Activated CD4-positive, alpha-beta T cell treated with anti-CD3 and anti-CD28 coated beads for 24 hours (primary cell): ENCODE data around the gene HIVEP3.
"Not testable (repeated sequence)": the region's sequence is repeated elsewhere in the genome, so short reads cannot be mapped to it uniquely, and the experiment has no call there.

Experiments used
- DNase-seq, 2 donors: peaks; one replicate each; pipeline ENCODE4 v3.0.0-alpha.2; 2020; ENCODE audit warnings: low read depth in 2 of 2

HIVEP3 gene

GRCh38 chr1:41562328-41562727 lies 356.4 kb downstream of the HIVEP3 start:
- no peak for DNase-seq

DNA sequence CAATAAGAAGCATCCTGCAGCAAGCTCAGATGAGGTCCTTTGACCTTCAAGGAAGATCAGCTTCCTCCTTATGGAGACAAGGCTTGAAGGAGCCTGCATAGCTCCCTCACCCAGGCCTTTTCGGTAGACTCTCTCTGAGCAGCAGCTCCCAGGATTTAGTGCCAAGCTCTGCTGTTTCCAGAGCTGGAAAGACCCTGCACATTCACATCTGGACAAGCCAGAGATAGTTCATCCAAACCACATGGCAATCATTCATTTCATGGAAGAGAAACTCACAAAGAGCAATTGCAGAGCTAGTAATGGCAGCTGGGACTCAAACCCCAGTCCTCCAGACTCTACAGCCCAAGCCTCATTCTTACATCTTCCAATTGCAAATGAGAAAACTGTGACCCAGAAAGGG lies 357.8 kb downstream of the HIVEP3 start:
- no peak for DNase-seq

DNA sequence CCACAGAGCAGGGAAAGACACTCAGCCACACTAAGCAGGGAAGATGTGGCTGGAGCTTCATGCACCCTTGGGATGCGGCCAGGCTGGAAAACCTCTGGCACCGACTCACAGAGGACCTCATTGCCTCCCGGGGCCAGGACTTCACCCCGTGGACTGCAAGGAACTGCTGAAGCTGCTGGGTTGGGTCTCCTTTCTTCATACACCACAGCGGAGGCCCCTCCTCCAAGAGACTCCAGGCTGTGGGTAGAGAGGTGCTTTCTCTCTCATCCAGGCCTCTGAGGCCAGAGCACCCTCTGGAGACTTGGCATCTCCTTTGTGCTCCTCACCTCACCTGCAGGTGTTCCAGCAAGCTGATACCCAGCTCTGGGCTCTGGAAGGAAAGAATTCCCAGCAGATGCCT lies 358.2 kb downstream of the HIVEP3 start:
- DNase-seq = no peak

GRCh38 chr1:41559331-41559730 lies 359.4 kb downstream of the HIVEP3 start:
- no peak for DNase-seq

DNA sequence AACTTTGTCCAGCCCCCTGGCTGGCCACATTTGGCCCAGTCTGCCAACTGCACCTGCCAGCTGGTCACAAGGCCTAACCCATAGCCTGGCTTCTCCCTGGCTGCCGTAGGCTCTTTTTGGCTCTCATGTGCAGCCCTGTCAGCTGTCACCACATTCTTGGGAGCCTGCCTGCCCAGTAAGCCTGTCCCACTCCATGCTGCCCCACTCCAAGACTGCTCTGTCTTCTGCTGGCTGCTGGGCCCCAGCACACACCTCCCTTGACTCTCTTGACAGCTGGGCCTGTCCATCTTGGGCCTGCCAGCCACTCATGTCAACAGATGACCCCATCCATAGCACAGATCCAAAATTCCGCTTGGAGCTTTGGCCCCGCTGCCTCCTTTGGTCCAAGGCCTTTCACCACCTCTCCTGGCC lies 360.0 kb downstream of the HIVEP3 start:
- no peak for DNase-seq

DNA sequence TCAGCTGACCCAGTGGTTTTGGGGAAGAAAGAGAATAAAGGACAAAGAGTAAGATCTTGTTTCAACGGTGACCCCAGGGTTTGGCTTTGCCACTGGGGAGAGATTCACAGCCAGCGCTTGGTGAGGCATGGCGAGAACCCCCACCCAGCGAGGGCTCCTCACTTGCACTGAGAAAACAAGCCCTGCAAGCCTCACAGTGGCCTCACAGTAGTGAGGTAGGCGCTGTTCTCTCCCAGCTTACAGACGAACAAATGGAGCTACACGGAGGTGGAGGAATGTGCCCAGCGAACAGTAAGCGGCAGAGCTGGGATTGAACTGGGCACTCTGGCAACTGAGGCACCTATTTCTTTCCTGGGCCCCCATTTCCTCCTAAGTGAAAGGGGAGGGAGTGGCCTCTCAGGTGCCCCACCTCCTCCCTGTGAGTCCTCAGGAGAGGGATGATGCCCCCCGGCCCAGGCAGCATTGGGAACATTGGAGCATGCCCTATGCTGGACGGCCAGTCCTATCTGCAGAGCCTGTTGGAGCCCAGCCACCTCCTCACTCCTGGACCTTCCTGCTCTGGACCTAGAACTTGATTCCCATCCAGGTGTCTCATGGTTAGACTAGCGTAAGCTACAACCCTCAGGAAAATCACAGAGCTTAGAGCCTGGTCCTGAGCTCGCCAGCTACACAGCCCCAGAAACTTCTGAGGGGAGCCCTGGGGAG lies 360.8 kb downstream of the HIVEP3 start:
- DNase-seq = no peak

DNA sequence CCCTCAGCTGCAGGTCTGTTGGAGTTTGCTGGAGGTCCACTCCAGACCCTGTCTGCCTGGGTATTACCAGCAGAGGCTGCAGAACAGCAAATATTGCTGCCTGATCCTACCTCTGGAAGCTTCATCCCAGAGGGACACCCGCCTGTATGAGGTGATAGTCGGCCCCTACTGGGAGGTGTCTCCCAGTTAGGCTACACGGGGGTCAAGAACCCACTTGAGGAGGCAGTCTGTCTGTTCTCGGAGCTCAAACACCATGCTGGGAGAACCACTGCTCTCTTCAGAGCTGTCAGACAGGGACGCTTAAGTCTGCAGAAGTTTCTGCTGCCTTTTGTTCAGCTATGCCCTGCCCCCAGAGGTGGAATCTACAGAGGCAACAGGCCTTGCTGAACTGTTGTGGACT lies 364.0 kb downstream of the HIVEP3 start:
- not testable (repeated sequence) for DNase-seq

DNA sequence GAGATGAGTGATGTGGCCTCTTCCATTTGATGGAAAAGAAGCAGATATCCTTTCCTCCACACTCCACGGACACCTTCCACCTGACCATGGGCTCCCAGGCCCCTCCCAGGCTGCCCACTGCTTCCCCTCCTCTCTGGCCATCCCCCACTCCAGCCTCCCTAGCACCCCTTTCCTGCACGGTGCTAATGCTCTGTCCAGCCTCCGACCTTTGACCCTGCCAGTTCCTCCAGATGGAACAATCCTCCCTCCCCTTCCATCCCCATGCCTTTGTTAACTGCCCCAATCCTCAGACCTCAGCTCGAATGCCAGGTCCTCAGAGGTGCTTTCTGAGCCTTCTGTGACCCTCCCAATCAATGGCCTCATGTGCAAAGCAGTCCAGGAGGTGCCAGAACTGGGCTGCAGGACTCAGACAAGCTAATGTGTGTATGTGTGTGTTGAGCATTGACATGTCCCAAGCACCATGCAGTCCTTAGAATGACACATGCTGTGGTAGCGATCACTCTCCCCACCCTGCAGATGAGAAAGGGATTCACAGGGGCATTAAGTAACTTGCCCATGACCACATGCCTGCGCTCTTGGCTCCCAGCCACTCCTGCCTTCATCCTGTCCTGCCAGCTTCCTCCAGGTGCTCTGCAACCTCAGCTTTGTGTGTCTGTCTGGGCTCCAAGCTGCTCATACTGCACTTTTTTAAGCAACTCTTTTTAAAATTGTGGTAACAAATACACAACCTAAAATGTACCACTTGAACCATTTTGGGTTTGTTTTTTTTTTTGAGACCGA lies 370.8 kb downstream of the HIVEP3 start:
- no peak for DNase-seq

DNA sequence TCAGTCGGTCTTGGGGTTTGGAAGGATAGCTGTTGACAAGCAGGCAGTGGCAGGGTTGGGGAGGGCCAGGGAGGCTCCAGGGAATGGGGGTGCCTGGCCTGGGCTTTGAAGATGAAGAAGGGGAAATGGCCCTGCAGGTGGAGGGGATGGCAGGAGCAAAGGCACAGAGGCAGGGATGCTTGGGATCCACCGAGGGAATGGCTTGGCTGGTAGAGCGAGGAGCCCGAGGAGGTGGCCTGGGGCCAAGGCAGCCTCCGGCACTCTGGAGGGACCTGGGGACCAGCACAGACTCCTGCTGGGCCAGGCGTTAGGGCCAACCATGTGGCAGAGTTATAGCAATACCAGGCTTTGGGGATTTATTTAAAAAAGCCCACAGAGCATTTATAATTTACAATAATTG lies 371.4 kb downstream of the HIVEP3 start:
- no peak for DNase-seq

- DNase-seq = no peak
Observed at GRCh38 chr1:41546833-41547135, 371.9 kb downstream of the HIVEP3 start.

DNA sequence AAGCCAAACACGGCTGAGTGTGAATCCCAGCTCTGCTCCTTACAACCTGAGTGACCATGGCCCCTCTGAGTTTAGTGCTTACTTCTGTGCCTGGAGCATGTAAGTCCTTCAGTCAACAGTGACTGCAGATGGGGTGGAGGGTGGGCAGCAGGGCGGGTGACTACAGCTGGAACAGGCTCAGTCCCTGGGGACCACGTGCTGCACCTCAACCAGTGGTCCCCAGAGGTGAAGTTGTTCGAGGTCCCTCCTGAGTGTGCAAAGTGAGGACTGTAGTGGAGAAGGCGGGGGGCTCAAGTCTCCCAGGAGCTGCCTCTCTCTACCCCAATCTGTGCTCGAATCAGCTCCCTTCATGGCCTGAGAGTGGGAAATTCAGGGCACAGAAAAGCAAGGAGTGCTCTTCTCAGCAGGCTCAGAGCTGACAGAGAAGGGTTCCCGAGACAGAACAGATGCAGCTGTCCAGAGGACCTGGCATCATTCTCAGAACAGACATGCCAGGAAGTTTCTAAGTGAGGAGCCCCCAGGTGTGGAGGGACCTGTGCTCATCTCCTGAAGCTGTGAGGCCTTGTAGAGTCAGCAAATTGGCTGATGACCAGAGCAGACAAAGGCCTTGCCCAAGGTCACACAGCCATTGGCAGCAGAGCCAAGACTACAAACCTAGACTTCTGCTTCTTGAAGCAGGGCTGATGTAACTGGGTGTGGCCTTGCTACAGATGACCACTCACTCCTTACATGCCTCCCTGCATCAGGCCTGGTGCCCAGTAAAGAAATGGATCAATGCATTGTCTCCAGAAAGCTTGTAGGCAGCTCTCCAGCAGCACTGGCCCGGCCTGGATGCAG lies 372.5 kb downstream of the HIVEP3 start:
- DNase-seq = no peak

- DNase-seq = no peak
Observed at GRCh38 chr1:41542196-41542930, 376.4 kb downstream of the HIVEP3 start.

DNA sequence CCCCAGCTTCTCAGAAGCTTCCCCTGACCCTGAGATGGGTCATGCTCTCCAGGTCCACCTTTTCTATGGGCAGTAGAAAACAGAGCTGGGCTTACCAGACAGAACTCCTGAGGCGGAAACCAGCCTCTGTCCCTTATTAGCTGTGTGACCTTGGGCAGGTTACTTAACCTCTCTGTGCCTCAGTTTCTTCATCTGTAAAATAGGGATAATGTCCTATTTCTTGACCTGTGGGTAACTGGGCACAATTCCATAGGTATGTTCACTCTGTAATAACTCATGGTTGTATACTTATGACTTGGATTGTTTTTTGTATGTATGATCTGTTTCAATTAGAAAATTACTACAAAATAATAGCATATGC lies 377.1 kb downstream of the HIVEP3 start:
- no peak for DNase-seq

- DNase-seq = no peak
Observed at GRCh38 chr1:41540886-41541591, 377.7 kb downstream of the HIVEP3 start.

DNA sequence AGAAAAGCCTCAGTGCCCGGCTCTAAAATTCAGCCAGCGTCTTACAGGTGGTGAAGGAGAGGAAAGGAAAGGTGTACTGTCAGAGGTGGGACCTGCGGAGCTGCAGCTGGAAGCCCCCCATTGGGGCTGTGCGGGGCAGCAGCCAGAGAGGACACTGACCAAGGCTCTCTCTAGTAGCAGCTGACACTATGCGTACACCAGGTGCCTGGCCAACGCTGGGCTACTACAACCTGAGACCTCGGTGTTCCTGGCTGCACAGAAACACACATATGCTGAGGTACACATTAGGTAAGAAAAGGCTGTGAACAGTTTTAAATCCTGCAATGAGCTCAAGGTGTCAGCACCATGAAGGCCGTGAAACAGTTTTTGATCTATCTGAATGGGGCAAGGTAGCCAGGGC lies 378.7 kb downstream of the HIVEP3 start:
- DNase-seq = no peak

- DNase-seq = no peak
Observed at GRCh38 chr1:41539418-41539805, 379.3 kb downstream of the HIVEP3 start.

DNA sequence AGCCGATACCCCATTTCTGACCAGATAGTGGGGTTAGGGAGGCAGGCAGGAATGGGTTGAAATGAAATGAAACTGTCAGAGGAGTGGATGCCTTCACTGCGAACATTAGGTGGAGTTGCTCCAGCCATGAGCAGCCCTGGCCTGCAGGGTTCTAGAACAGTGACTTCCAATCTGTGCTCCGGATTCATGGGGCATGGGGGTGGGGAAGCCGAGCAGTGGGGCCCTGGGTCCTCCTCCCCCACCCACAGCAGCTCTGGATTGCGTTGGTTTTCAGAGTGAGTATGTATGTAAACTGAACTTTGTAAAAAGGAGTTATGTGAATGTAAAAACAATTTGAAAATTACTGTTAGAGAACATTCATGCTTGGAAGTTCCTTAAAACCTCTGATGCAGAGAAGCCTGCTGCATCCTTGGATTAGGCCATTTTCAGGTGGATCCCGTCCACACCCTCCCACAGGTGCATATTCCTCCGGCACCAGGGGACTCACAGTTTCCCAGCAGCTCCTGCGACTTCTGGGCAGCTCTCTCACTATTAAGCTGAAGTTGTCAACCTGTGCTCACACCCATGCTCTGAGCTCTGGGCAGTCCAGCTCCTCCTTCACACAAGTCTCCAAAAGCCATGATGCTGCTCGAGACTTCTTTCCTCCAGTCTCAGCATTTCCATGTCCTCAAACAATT lies 379.8 kb downstream of the HIVEP3 start:
- no peak for DNase-seq

GRCh38 chr1:41537788-41538351 lies 380.9 kb downstream of the HIVEP3 start:
- DNase-seq = no peak

DNA sequence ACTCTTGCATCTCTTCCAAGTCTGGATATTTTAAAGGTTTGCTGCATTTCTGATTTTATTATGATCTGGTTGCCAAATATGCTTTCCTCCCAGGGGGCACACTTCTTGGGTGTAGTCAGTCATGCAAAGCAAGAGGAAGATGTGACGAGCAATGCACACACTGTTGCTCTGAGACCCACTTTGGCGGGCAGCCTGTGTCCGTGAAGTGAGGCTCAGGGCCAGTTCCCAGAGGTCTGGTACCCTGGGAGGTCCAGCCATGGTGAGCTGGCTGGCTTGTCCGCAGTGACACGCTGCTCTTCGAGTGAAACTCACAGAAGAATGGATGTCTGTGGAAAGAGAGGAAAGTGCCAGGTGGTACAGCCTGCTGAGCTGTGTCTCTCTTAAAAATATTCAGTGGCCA lies 381.5 kb downstream of the HIVEP3 start:
- no peak for DNase-seq

DNA sequence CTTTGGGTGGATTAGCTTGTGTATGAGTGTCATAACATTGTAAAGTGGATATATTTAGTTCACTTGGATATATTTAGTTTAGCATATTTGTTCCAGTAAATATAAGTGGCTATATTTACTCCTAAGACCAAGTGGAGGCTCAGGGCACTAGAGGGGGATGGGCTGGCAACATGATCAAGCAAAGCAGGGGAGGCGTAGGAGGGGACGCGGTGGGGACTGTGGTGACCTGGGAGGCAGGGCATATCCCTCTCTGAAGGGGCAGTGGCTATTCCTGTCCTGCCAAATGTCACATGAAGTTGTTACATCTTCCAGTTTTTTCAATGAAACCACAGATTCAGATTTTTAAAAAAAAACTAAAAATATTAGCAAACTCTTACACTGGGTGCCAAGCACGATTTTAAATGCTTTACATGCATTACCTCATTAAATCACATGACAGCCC lies 382.3 kb downstream of the HIVEP3 start:
- no peak for DNase-seq

DNA sequence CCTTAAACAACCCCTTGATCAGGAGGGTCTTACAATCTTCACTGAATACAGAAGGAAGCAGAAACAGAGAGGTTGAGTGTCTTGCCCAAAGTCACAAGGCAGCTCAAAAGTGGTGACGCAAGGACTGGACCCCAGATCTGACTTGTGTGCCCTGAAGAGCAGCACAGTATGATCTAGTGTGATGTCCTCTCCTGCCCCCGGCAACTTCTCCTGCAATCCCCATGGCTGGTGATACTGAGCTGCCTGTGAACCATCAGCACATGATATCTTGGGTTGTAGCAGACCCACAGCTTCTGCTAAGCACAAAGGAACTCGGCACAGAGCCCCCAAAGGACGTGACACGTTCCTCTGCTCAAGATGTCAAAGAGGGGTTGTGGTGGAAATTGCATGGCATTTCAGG lies 383.0 kb downstream of the HIVEP3 start:
- no peak for DNase-seq
